Peyer's patch (tissue), 4 donors: Measurements from ENCODE around the gene FBXO47. TPM values are rescaled to one million over a fixed set of nuclear protein-coding genes. Genes with fewer than 3 reads are reported as not detected.

Experiments used
- small RNA-seq, 2 donors: library from RNA; depleted of rRNA; stranded (forward); fragments of <200 nt; gene quantifications; one replicate each; pipeline ENCODE3, GENCODE V24; 2016
- total RNA-seq, 4 donors: library from RNA; depleted of rRNA; stranded (reverse); fragments of >200 nt; gene quantifications; one replicate each; pipeline ENCODE4 v1.1.0, GENCODE V29; 2016

FBXO47 gene
- total RNA-seq, 4 donors from 2014 or later, result not detected

Small RNAs within 50 kb of the gene (small RNA-seq; reads per million reads assigned to genes)
- gene MIR6779, result 0 reads per million in 2 donors

Other genes starting within 250 kb of the FBXO47 start
- 10 to 100 TPM; 10.7 to 55.0 (median 43.2) TPM for gene CISD3, start 237.1 kb downstream of the FBXO47 start, total RNA-seq
- 10 to 100 TPM in 2 of 4 donors, 1 to 10 TPM in 2; 8.3 to 41.9 (median 14.5) TPM for gene PCGF2, start 219.1 kb downstream of the FBXO47 start, total RNA-seq
- gene PSMB3, start 214.7 kb downstream of the FBXO47 start, total RNA-seq, result 100 to 1,000 TPM; 106 to 165 (median 109) TPM
- gene PIP4K2B, start 167.8 kb downstream of the FBXO47 start, total RNA-seq, result 10 to 100 TPM; 16.7 to 61.9 (median 22.8) TPM
- gene CWC25, start 142.1 kb downstream of the FBXO47 start, total RNA-seq, result 100 to 1,000 TPM in 1 of 4 donors, 10 to 100 TPM in 3; 49.4 to 106 (median 56.5) TPM
- 1,000 to 10,000 TPM in 1 of 4 donors, 100 to 1,000 TPM in 3; 347 to 1,233 (median 540) TPM for gene RPL23, start 113.7 kb downstream of the FBXO47 start, total RNA-seq
- 100 to 1,000 TPM; 166 to 654 (median 590) TPM for gene LASP1, start 97.3 kb downstream of the FBXO47 start, total RNA-seq
- gene PLXDC1, start 184.2 kb upstream of the FBXO47 start, total RNA-seq, result 10 to 100 TPM; 14.5 to 34.7 (median 18.2) TPM
- not detected for gene ARL5C, start 198.8 kb upstream of the FBXO47 start, total RNA-seq
- 1 to 10 TPM; 2.5 to 5.0 (median 2.8) TPM for gene CACNB1, start 230.3 kb upstream of the FBXO47 start, total RNA-seq
- 1,000 to 10,000 TPM in 3 of 4 donors, 100 to 1,000 TPM in 1; 932 to 2,029 (median 1,420) TPM for gene RPL19, start 232.9 kb upstream of the FBXO47 start, total RNA-seq